Renal pelvis (tissue), 4 donors: Measurements from ENCODE around the gene SCN1B. TPM values are rescaled to one million over a fixed set of nuclear protein-coding genes. Genes with fewer than 3 reads are reported as not detected.
"Not testable (repeated sequence)": the region's sequence is repeated elsewhere in the genome, so short reads cannot be mapped to it uniquely, and the experiment has no call there.

Experiments
- DNase-seq: peaks from one replicate; pipeline ENCODE4 v3.0.0-alpha.2; 2013
- polyA plus RNA-seq, 3 donors: library from polyadenylated mRNA; unstranded; fragments of 120-200 nt; gene quantifications; one replicate each; pipeline ENCODE4 v1.2.1, GENCODE V29; 2013; ENCODE audit not compliant: insufficient read length in 3 of 3

SCN1B gene
- polyA plus RNA-seq, 3 donors = 0.95 to 1.5 (median 1.0) TPM

DNA sequence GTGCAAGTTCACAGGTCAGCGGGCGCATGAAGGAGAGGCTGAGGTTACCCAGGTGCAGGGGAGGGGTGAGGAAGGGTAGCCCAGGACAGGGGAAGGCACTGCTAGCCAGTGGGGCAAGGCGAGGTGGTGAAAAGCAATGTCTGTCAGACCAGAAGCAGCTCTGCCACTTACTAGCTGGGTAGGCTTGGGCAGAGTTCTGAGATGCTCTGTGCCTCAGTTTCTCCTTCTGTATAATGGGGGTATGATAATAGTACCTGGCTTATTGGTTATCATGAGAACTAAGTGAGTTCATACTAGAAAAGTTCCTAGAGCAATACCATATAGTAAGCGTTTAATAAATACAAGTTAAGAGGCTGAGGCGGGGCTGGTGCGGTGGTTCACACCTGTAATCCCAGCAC lies 14.3 kb upstream of the SCN1B start:
- DNase-seq = no peak

DNA sequence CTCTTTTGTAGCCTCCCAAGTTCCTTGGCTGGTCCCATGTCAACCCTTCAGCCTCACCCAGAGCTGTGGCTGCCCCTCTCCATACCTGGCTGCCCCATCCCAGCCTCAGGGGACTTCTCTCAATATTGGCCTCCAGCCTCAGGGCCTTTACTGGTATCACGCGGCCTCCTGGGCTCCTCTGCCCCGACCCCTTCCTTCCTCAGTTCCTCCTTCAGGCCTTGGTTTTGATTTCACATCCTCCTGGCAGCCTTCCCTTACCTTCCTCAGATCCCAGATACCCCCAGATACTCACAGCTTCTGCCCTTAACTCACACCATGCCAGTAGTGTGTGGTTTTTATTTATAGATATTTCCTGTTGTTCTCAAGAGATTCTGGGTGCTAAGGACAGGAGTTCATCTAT lies 12.8 kb upstream of the SCN1B start:
- DNase-seq = no peak

DNA sequence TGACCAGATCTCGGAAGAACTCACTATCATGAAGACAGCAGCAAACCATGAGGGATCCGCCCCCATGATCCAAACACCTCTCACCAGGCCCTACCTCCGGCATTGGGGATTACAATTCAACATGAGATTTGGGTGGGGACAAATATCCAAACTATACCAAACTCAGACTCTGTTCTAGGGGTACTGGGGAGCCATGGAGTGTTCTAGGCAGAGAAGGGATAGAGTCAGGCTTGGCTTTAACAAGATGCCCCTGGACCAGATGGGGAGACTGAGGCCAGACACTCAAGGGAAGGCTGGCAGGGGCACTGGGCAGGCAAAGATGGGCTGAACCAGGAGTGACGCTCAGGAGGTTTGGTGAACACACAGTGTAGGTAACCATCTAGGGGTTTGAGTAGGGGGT lies 11.9 kb upstream of the SCN1B start:
- DNase-seq = no peak

DNA sequence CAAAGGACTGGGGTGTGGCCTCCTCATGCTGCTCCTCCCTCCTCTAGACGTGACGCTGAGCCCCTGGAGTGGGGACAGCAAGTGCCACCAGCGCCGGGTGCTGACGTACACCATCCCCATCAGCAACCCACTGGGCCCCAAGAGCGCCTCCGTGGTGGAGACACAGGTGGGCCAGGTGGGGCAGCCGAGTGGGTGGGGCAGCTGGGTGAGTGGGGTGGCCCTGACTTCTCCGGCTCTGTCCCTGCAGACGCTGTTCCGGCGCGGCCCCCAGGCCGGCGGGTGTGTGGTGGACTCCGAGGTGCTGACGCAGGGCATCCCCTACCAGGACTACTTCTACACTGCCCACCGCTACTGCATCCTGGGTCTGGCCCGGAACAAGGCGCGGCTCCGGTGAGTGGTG lies 11.1 kb upstream of the SCN1B start:
- no peak for DNase-seq

DNA sequence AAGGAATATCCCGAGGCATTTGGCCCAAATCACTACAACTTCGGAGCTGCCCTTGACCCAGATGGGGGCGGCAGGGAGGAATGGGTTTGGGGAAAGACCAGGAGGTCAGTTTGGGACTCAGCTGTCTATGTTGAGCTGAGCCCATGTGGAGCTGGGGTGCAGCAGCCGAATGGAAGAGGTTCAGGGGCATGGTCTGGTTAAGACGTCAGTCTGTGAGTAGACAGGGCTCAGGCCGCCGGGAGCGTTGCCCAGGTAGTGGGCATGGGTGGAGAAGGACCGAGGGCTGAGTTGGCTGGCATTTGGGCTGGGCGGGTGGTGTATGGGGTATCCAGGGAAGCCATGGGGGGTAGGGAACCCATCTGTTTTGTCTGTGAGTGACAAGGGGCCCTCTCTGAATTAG lies 9.3 kb upstream of the SCN1B start:
- no peak for DNase-seq

DNA sequence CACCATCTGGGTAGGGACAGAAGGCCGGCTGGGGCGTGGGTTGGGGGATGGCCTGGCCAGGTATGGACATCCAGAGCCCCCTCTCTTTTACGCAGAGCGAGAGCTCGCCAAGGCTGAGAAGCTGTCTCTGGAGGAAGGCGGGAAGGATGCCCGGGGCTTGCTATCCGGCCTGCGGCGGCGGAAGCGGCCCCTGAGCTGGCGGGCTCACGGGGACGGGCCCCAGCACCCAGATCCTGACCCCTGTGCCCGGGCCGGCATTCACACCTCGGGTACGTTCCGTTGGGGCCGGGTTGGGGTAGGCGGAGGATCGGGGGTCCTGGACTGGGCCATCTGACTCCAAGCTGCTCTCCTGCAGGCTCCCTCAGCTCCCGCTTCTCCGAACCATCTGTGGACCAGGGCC lies 8.7 kb upstream of the SCN1B start:
- no peak for DNase-seq

DNA sequence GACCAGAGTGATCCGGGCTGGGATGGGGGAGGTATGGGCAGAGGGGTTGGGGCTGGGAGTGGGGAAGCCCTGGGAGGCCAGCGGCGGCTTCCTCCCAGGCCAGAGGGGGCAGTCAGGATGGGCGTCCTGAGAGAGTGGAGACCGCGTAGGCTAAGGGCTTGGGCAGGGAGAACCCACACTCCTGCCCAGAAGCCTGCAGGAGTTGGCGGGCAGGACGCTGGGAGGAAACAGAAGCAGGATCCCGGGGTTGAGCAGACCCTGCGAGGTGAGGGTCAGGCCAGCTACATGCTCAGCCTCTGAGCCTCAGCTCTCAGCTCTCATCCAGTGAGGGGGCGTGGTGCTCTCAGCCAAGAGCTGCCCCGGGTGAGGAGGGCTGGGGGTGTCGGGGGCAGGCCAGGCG lies 7.8 kb upstream of the SCN1B start:
- no peak for DNase-seq

DNA sequence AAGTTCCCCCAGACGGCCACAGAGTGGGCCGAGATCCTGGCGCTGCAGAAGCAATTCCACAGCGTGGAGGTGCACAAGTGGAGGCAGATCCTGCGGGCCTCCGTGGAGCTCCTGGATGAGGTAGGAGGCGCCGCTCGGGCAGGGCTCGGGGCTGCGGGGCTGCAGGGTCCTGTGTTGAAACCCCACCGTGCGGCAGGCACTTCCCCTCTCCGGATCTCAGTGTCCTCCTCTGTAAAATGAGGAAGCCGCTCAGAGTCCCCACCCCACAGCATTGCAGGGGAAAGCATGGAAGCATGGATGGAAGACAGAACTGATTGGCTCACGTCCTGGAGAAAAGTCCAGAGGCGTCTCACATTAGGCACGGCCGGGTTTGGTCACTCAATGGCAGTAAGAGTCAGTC lies 6.8 kb upstream of the SCN1B start:
- DNase-seq = no peak

DNA sequence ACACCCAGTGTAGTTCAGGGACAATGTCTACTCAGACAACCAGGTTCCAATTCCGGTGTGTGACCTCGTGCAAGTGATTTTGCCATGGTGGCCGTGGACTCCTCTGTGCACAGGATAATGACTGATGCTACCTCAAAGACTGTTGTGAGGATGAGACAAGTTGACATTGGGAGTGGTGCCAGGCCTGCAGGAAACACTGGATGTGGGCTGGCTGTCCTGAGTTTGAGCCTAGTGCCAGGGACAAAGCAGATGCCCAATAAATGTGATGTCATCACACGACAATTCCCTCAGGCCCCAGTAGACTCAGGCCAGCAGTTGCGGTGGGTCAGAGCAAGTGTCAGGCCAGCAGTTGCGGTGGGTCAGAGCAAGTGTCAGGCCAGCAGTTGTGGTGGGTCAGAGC lies 6.2 kb upstream of the SCN1B start:
- DNase-seq = no peak

DNA sequence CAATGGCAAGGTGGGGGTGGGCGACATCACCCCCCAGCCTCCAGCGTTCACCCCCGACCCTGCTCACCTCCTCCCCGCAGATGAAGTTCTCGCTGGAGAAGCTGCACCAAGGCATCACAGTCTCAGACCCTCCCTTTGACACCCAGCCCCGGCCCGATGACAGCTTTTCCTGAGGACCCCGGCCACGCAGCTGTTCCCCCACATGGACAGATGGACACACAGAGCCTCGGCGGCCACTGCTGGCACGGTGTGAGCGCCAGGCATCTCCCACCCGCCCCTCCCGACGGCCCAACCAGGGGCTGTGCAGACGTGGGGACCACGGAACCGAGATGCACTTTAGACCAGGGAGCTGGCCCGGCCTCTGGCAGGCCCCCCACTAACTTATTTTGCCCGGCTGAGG lies 4.3 kb upstream of the SCN1B start:
- no peak for DNase-seq

DNA sequence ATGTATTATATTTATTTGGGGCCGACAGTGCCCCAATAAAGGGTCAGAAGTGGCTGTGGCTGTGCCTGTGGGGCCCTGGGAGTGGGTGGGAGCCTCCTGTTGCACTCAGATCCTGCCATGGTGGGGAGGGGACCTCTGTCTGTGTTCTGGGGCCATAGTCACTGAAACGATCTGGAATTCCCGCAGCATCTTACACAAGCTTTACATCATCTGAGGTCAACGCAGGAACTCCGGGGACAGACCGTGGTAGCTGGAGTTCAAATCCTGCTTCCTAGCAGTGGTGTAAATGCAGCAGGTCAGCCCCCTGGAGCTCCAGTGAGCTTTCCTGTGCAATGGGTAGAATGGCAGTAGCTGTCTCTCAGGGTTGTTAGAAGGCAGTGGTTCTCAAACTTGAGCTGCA lies 3.9 kb upstream of the SCN1B start:
- no peak for DNase-seq

DNA sequence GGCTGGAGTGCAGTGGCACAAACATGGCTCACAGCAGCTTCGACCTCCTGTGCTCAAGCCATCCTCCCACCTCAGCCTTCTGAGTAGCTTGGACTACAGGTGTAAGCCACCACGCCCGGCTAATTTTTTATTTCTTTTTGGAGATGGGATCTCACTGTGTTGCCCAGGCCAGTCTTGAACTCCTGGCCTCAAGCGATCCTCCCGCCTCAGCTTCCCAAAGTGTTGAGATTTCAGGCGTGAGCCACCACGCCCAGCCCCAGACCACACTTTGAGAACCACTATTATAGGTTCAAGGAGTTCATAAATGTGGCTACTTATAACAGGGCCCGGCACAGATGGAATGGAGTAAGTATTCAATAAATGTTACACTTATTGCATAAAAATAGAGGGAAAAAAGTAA lies 3.3 kb upstream of the SCN1B start:
- DNase-seq = no peak

DNA sequence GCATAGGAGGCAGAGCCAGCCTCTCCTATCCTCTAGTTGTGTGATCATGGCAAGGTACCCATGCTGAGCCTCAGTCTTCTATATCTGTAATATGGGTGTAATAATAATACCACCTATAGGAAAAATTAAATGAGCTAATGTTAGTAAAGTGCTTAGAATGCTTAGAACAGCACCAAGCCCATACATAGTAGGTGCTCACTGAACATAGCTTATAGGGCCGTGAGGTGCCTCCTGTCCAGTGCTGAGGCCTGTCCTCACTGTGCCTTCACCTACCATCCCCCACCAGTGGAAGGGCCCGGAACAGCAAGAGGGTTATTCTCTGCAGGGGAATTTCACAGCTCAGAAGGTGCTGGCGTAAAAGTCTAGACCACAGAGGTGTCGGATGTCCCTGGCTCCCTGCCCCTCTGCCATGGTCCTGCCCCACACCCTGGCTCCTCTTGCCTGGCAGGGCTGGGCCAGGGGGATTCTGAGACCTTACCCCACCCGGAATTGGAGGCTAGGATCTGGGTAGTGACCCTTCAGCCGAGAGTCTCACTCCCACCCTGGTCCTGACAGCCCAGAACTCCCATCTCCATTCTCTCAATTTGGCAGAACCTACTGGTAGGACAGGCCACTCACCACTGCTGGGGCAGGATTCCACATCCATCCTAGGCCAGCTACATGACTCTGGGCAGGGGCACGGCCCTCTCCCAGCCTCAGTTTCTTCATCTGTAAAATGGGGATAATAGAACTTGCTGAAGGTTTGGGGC lies 2.2 kb upstream of the SCN1B start:
- DNase-seq = no peak

DNA sequence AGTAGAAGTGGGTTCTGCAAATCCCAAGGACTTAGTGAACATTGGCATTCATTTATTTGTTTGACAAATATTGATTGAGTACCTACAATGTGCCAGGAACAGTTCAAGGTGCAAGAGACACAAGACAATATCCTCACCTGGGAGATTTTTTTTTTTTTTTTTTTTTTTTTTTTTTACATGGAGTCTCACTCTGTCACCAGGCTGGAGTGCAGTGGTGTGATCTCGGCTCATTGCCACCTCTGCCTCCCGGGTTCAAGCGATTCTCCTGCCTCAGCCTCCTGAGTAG lies 1.7 kb upstream of the SCN1B start:
- not testable (repeated sequence) for DNase-seq

DNA sequence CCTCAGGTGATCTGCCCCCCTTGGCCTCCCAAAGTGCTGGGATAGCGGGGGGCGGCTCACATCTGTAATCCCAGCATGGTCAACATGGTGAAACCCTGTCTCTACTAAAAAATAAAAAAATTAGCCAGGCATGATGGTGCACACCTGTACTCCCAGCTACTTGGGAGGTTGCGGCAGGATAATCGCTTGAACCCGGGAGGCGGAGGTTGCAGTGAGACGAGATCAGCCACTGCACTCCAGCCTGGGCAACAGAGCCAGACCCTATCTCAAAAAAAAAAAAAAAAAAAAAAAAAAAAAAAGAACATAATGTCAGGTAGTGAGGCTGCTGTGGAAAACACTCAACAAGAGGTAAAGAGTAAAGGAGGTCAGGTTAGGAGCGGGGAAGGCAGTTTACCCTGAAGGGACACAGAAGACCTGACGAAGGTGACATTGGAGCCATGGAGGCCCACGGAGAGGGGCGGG lies 964 bp upstream of the SCN1B start:
- not testable (repeated sequence) for DNase-seq

DNA sequence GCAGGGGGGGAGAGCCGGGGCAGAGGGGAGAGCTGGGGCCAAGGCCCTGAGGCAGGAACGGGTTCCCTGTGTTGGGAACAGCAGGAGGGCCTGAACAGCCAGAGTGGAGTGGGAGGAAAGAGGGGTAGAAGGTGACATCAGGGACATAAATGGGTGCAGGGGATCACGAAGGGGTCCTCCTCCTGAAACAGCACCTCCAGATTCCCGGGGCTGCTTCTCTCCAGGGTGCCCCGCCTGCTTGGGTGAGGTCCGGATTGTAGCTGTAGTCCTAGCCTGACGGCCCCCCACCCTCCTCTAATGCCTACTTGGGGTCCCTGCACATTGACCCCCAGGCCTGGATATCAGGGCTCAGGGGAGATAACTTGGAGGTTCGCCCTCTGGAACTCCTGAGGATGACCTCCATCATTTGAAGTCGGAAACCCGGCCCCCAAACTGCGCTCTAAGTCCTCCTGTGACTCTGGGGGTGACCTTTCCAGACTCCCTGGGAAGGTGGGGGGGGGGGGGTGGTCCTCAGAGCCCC lies 473 bp upstream of the SCN1B start:
- no peak for DNase-seq

DNA sequence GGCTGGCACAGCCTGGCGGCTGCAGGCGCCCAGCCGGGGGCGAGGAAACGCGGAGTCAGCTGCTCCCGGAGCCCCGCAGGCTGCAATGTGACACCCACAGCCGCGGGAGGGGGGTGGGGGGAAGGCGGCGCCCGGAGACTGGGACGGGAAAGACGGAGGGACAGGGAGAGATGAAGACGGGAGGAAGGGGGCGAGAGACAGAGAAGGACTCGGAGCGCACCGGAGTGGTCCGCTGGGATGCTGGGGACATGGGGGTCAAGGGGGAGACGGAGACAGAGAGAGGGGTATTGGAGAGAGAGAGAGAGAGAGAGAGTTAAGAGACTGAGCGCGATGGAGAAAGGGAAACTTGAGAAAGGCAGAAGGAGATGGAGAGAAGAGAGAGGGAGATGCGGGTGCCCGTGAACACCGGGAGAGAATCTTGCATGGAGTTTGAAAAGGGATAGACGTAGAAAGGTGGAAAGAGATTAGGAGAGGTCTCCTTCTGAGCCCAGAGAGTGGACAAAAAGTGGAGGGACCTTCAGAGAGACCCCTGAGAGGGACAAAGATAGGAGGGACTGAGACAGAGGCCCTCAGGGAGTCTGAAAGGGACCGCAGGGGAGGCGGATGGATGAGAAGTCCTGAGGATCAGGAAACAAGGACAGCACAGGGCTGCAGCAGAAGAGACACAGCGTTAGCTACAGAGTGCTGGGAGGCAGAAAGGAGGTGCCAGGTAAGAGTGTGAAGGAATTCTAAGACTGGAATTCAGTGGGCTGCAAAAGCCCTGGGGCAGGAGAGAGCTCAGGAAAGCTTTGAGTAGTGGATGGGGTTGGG lies 1.0 kb downstream of the SCN1B start:
- no peak for DNase-seq

DNA sequence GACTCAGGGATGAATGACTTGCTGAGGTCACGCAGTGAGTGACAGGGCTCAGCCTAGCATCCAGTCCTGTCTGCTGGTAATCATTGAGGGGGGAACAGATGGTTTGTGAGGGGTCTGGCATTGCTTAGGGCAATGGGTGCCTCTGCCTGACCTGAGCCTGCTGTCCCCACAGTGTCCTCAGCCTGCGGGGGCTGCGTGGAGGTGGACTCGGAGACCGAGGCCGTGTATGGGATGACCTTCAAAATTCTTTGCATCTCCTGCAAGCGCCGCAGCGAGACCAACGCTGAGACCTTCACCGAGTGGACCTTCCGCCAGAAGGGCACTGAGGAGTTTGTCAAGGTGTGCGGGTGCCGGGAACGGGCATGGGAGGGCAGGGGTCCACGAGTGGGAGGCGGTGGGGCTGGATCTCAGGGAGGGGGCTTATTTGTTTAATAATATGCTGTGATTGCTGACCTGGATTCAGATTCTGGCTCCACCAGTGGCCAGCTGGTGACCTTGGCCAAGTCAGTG lies 2.1 kb downstream of the SCN1B start:
- DNase-seq = no peak

DNA sequence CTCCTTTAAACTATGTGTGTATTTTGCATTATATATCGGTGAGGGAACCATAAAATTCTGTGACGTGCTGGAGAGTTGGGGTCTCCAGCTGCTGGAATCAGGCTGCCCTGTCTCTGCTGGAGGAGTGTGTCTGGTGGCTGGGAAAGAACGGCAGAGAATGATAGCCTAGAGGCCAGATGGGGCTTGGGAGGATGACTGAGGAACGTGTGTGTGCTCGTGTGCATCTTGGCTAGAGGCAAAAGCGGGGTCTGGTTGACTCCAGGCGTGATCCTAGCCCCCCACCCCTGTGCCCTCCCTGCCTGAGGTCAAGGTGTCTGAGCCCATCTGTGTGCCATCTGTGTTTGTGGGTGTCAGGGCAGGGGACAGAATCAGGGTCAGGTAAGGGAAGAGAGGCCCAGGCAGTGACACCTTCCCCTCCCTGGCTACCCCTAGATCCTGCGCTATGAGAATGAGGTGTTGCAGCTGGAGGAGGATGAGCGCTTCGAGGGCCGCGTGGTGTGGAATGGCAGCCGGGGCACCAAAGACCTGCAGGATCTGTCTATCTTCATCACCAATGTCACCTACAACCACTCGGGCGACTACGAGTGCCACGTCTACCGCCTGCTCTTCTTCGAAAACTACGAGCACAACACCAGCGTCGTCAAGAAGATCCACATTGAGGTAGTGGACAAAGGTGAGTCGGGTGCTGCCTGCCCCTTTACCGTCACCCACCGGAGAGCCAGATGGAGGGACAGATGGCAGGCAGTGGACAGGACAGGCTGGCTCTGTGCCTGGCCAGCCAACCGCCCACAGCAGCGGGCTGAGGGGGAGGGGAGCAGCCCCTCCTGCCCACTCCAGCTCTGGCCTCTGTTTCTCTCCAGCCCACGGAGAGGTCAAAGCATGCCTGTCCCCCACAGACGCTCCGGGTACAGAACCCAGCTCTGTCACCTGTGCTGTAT lies 3.1 kb downstream of the SCN1B start:
- no peak for DNase-seq

DNA sequence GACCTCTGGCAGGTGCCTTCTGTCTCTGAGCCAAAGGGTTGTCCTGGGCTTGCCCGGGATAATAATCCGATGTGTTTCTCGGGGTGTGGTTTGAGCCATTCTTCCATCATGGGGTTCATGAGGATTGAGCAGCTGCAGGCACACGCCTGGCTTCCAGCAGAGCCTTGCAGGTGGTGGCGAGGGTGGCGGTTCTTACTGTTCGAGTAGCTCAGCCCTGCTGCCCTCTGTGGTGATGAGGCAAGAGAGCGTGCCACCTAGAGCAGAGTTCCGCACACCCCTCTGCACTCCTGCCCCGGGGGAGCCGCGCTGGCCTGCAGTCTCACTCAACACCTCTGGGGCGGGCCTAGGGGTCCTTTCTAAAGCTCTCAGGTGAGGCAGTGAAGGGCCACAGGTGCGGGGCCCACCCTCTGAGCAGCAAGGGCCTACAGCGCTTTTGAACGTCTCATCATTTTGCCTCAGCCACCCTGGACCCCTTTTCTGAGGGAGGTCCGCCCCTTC lies 3.8 kb downstream of the SCN1B start:
- no peak for DNase-seq

DNA sequence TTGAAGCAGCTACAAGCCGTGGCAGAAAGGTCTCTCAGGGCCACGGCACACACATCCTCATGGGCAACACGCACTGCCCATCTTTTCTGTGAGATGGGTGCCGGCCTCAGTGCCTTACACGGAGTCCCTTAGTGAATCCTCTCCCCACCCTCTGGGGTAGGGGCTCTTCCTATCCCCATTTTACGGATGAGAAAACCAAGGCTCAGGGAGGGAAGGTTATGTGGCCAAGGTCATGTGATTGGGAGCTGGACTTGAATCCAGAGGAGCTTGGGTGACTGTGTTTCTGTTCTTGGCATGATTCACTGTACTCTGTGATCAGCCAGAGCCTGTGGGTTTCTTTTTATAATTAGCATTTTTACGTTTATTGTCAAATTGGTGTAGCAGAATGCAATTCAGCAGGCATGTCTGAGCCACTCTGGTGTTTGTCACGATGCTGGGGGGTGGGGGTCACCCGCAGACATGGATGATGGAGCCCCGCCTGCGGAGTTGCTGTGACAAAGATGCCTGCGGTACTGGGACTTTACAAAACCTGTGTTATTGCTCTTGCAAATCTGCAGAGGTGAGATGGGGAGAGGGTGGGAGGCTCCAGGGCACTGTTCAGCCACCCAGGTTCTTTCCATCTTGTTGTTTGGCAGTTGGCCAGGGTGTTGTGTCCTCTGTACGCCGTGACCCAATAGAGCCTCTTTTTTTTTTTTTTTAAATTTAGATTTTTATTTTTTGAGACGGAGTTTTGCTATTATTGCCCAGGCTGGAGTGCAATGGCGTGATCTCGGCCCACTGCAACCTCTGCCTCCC lies 4.5 kb downstream of the SCN1B start:
- no peak for DNase-seq
